OCI-LY7 (cell line): ENCODE results near the gene TAOK1. TPM values are rescaled to one million over a fixed set of nuclear protein-coding genes. Genes with fewer than 3 reads are reported as not detected.

Experiments
- BruUV-seq: library from RNA; stranded (reverse); fragments of 400-500 nt; replicated peaks from 2 replicates; lab custom pipeline; 2021; lab: Mats Ljungman, UMichigan
- CTCF ChIA-PET: fragments of 300-600 bp; sonication (Branson Sonifier 250); formaldehyde crosslinking; loops from one replicate; lab custom pipeline; 2022; ENCODE audit warnings: antibody characterized with exemption; ENCODE audit not compliant: unreplicated experiment; lab: Charles Lee
- POLR2A ChIA-PET: fragments of 300-600 bp; sonication (Branson Sonifier 250); formaldehyde crosslinking; loops from one replicate; lab custom pipeline; 2022; ENCODE audit warnings: antibody characterized with exemption; lab: Charles Lee
- DNase-seq: peaks from one replicate; pipeline ENCODE4 v3.0.0-alpha.2; 2015; ENCODE audit warnings: low spot score
- H2AFZ ChIP-seq: fragments of 200-600 bp; sonication (generic), shearing (Covaris generic); 2 replicates; pipeline ENCODE4 v1.6.1; 2014; ENCODE audit warnings: mild to moderate bottlenecking, antibody characterized with exemption, low read length, moderate library complexity
- H3K27ac ChIP-seq: fragments of 200-600 bp; sonication (generic); 2 replicates; pipeline ENCODE4 v1.5.1; 2014; ENCODE audit warnings: mixed run types, low read depth, mild to moderate bottlenecking, moderate library complexity, low read length, inconsistent platforms; ENCODE audit not compliant: poor library complexity, severe bottlenecking
- H3K36me3 ChIP-seq: fragments of 200-600 bp; sonication (generic); 2 replicates; pipeline ENCODE4 v1.6.1; 2014; ENCODE audit warnings: mild to moderate bottlenecking, antibody characterized with exemption, low read length, moderate library complexity, mixed read lengths; ENCODE audit not compliant: insufficient read depth
- H3K4me1 ChIP-seq: fragments of 200-600 bp; sonication (generic); 2 replicates; pipeline ENCODE4 v1.5.1; 2014; ENCODE audit warnings: mild to moderate bottlenecking, low read length; ENCODE audit not compliant: insufficient read depth, poor library complexity, severe bottlenecking
- H3K4me2 ChIP-seq: fragments of 200-600 bp; sonication (generic); 2 replicates; pipeline ENCODE4 v1.6.1; 2014; ENCODE audit warnings: mild to moderate bottlenecking, low read length
- H3K4me3 ChIP-seq: fragments of 200-600 bp; sonication (generic); 2 replicates; pipeline ENCODE4 v1.5.1; 2014; ENCODE audit warnings: mild to moderate bottlenecking, low read depth, low read length; ENCODE audit not compliant: poor library complexity, severe bottlenecking
- H3K79me2 ChIP-seq: fragments of 200-600 bp; sonication (generic); 2 replicates; pipeline ENCODE4 v1.6.1; 2016; ENCODE audit warnings: low read depth, mild to moderate bottlenecking, low read length, moderate library complexity, mixed read lengths; ENCODE audit not compliant: insufficient read depth
- H3K9me2 ChIP-seq: fragments of 200-600 bp; sonication (generic); 2 replicates; pipeline ENCODE4 v1.6.1; 2016; ENCODE audit warnings: mild to moderate bottlenecking, low read length, mixed read lengths; ENCODE audit not compliant: insufficient read depth
- H3K9me3 ChIP-seq: fragments of 200-600 bp; sonication (generic); 2 replicates; pipeline ENCODE4 v1.6.1; 2014; ENCODE audit warnings: mild to moderate bottlenecking, mixed run types, low read length, mixed read lengths
- H4K20me1 ChIP-seq: fragments of 200-600 bp; sonication (generic); 2 replicates; pipeline ENCODE4 v1.6.1; 2014; ENCODE audit warnings: mild to moderate bottlenecking, antibody characterized with exemption, low read length, moderate library complexity, mixed read lengths; ENCODE audit not compliant: insufficient read depth
- EZH2phosphoT487 ChIP-seq: fragments of 200-600 bp; sonication (generic); IDR thresholded peaks from 2 replicates; pipeline ENCODE4 v1.6.1; 2018; ENCODE audit warnings: low read depth, borderline replicate concordance, mild to moderate bottlenecking, mixed run types, antibody characterized with exemption, low read length, moderate library complexity, mixed read lengths
- intact Hi-C: fragments of 100-400 bp; cut with micrococcal nuclease; formaldehyde crosslinking; loops from one replicate; pipeline ENCODE4 v1.10.0; 2022; ENCODE audit not compliant: unreplicated experiment
- total RNA-seq, 2 experiments: library from RNA; depleted of rRNA in 1 of 2; stranded (reverse); fragments of >200 nt in 1 of 2; shearing (Covaris generic) in 1 of 2; gene quantifications; 2 replicates each; pipeline ENCODE4 v1.2.3, GENCODE V29; 2014 to 2022
- TF ChIP-seq, protein P1 (sequence below): fragments of 200-600 bp; sonication (generic); conservative IDR thresholded peaks from 2 replicates; pipeline ENCODE4 v1.5.1; 2014; ENCODE audit warnings: mild to moderate bottlenecking, antibody characterized with exemption, low read length, moderate library complexity, mixed read lengths

The TAOK1 gene
- total RNA-seq, 2 experiments from 2014 or later, result 30.4 to 46.8 TPM

DNA sequence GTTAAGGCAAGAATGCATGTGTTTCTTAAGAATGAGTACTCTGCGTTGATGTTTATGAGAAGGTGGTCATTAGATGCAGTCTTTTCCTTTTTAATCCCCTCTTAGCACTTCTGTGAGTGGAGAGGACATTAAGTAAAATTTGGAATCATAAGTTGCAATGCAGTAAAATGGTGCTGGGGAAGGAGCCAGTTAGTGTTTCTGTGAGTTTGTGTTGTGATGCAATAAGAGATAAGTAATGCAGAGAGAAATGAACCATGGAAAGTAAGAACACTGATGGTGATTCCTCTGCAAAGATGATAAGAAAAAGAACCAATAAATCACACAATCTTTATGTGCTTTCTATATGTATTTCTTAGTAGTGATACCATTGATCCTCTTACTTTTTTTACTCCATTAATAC lies 156.7 kb downstream of the TAOK1 start:
- no peak for TF ChIP-seq EZH2phosphoT487
- TF ChIP-seq, protein P1, sequence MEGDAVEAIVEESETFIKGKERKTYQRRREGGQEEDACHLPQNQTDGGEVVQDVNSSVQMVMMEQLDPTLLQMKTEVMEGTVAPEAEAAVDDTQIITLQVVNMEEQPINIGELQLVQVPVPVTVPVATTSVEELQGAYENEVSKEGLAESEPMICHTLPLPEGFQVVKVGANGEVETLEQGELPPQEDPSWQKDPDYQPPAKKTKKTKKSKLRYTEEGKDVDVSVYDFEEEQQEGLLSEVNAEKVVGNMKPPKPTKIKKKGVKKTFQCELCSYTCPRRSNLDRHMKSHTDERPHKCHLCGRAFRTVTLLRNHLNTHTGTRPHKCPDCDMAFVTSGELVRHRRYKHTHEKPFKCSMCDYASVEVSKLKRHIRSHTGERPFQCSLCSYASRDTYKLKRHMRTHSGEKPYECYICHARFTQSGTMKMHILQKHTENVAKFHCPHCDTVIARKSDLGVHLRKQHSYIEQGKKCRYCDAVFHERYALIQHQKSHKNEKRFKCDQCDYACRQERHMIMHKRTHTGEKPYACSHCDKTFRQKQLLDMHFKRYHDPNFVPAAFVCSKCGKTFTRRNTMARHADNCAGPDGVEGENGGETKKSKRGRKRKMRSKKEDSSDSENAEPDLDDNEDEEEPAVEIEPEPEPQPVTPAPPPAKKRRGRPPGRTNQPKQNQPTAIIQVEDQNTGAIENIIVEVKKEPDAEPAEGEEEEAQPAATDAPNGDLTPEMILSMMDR, result no peak
- ChIA-PET CTCF (no interaction called here), POLR2A (no interaction called here)
- H3K9me3 ChIP-seq, result no peaks in the 10 kb centered on the region
- DNase-seq, result no peak
- no peak overlapping the region for H3K4me2 ChIP-seq
- no peak overlapping the region for H2AFZ ChIP-seq
- intact Hi-C loops, result no loop called here
- H3K4me1 ChIP-seq, result no peaks in the 10 kb centered on the region
- no peak overlapping the region for H3K4me3 ChIP-seq
- BruUV-seq, result no TSS peak
- no peaks in the 10 kb centered on the region for H3K9me2 ChIP-seq
- H3K27ac ChIP-seq, result no peak overlapping the region
- peaks cover 26% of the 10 kb centered on the region for H3K36me3 ChIP-seq
- H4K20me1 ChIP-seq, result no peaks in the 10 kb centered on the region
- no peaks in the 10 kb centered on the region for H3K79me2 ChIP-seq

DNA sequence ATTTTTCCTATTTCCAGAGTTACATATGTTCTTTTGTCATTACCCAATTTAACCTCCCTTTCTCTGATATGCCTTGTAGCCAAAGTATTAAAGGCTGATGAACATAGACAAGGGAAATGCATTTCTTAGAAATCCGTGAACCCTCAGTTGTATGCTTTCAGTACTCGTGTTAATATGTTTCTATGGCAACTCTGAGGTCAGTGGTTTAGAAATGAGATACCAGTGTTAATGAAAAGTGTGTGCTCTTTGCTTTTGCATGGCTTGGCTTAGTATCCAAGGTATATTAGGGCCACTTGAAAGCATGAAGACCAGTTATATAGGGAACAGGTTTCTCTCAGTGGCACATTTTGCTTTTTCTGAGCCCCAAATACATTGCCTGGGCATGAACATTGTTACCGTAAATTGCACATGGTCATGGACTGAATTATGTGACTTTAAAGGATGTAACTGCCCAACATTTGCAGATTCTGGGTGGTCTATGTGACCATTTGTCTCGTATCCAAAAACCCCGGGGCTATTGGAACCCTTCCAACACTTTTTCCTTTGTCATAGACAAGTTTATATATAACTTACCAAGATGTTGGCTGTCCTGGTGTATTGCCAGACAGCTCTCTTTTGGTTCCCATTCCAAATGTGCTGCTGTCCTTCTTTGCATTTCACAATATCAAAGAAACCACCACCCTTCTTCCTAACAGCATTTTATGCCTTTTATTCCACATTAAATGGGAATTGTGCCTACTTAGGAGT lies 159.2 kb downstream of the TAOK1 start:
- Histone ChIP-seq H2AFZ (no peak overlapping the region), H3K79me2 (no peaks in the 10 kb centered on the region), H3K9me3 (no peaks in the 10 kb centered on the region), H3K4me1 (no peaks in the 10 kb centered on the region), H4K20me1 (no peaks in the 10 kb centered on the region), H3K4me2 (no peak overlapping the region), H3K27ac (no peak overlapping the region), H3K4me3 (no peak overlapping the region), H3K36me3 (peaks cover 5% of the 10 kb centered on the region; the same call in 1 of the 2 replicates), H3K9me2 (no peaks in the 10 kb centered on the region)
- intact Hi-C loops, result no loop called here
- no peak for TF ChIP-seq EZH2phosphoT487
- TF ChIP-seq, protein P1, result no peak
- DNase-seq, result no peak
- ChIA-PET CTCF (no interaction called here), POLR2A (no interaction called here)
- no TSS peak for BruUV-seq

GRCh38 chr17:29555840-29556239 lies 165.7 kb downstream of the TAOK1 start:
- no peak for TF ChIP-seq EZH2phosphoT487
- TF ChIP-seq, protein P1, result no peak
- Histone ChIP-seq H3K79me2 (no peaks in the 10 kb centered on the region), H3K4me3 (no peak overlapping the region), H4K20me1 (no peaks in the 10 kb centered on the region), H3K4me1 (peaks cover 29% of the 10 kb centered on the region), H2AFZ (no peak overlapping the region), H3K27ac (no peak overlapping the region), H3K9me2 (no peaks in the 10 kb centered on the region), H3K4me2 (no peak overlapping the region), H3K36me3 (no peaks in the 10 kb centered on the region), H3K9me3 (no peaks in the 10 kb centered on the region)
- no TSS peak for BruUV-seq
- ChIA-PET POLR2A (no interaction called here), CTCF (no interaction called here)
- intact Hi-C loops, result no loop called here
- no peak for DNase-seq
